Prostate gland (tissue), 2 donors: ENCODE results near the gene UNC13D. TPM values are rescaled to one million over a fixed set of nuclear protein-coding genes. Genes with fewer than 3 reads are reported as not detected.

ENCODE experiments used
- DNase-seq: peaks from one replicate; pipeline ENCODE4 v3.0.0-alpha.2; 2019; ENCODE audit warnings: low spot score
- H3K27ac ChIP-seq, 2 donors: fragments of 200-600 bp; sonication (generic); 2 replicates each; pipeline ENCODE4 v1.5.1; 2017 to 2019
- H3K27me3 ChIP-seq: fragments of 200-600 bp; sonication (generic); replicated peaks from 2 replicates; pipeline ENCODE4 v1.5.1; 2019; ENCODE audit not compliant: insufficient read depth
- H3K36me3 ChIP-seq, 2 donors: fragments of 200-600 bp; sonication (generic); 1 replicate in 1 of 2; 2 replicates in 1 of 2; pipeline versions ENCODE4 v1.5.1 to v1.8.1; 2017 to 2019
- H3K4me1 ChIP-seq: fragments of 200-600 bp; sonication (generic); replicated peaks from 2 replicates; pipeline ENCODE4 v1.5.1; 2019
- H3K4me3 ChIP-seq, 2 donors: fragments of 200-600 bp; sonication (generic); 2 replicates each; pipeline ENCODE4 v1.5.1; 2017 to 2019
- H3K9me3 ChIP-seq: fragments of 200-600 bp; sonication (generic); 2 replicates; pipeline ENCODE4 v1.5.1; 2017
- POLR2A ChIP-seq: fragments of 450-650 bp; IDR thresholded peaks from one replicate; pipeline ENCODE4 v1.6.1; 2016; ENCODE audit warnings: antibody characterized with exemption, mild to moderate bottlenecking
- POLR2AphosphoS5 ChIP-seq: sonication (generic); formaldehyde crosslinking; IDR thresholded peaks from one replicate; pipeline ENCODE4 v1.6.1; 2017; ENCODE audit warnings: antibody characterized with exemption
- WGBS: methylation state at CpG from one replicate; pipeline ENCODE4 v1.1.5; 2018; 5-methylcytosine and 5-hydroxymethylcytosine counted together
- intact Hi-C: fragments of 100-400 bp; cut with DNase I; formaldehyde crosslinking; loops from one replicate; pipeline ENCODE4 v1.14.2; 2022
- total RNA-seq, 2 donors: library from RNA; depleted of rRNA; stranded (reverse); fragments of >200 nt; gene quantifications; one replicate each; pipeline ENCODE4 v1.1.0, GENCODE V29; 2016
- TF ChIP-seq, protein P1 (sequence below), 4 experiments: fragments of 200-600 bp in 2 of 4; fragments of 450-650 bp in 2 of 4; sonication (generic) in 2 of 4; IDR thresholded peaks; 1 replicate in 3 of 4; 2 replicates in 1 of 4; pipeline ENCODE4 v1.5.1; 2016 to 2019; ENCODE audit warnings: antibody characterized with exemption in 4 of 4, mild to moderate bottlenecking in 2 of 4, moderate library complexity in 2 of 4

Gene UNC13D
- total RNA-seq, 2 donors from 2014 or later, result 2.9 to 16.2 TPM

DNA sequence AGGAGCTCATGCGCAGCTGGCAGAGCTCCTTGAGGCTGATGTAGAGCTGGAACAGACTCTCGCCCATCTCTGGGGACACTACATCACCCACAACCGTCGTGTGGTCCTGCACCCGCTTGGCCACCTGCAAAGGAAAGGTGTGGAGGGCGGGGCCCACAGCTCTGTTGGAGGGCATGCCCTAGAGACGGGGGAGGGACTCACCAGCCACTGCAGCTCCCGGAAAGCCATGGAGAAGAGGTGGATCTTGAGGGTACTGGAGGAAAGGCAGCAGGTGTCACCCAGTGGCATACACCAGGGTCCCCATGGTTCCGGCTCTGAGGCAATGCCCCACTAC lies 8.6 kb downstream of the UNC13D start:
- WGBS, result 58% methylated on average over 4 of the region's 9 CpGs
- no peak for DNase-seq
- intact Hi-C loops, result no loop called here
- TF ChIP-seq POLR2AphosphoS5 (no peak), POLR2A (no peak)
- TF ChIP-seq, protein P1, sequence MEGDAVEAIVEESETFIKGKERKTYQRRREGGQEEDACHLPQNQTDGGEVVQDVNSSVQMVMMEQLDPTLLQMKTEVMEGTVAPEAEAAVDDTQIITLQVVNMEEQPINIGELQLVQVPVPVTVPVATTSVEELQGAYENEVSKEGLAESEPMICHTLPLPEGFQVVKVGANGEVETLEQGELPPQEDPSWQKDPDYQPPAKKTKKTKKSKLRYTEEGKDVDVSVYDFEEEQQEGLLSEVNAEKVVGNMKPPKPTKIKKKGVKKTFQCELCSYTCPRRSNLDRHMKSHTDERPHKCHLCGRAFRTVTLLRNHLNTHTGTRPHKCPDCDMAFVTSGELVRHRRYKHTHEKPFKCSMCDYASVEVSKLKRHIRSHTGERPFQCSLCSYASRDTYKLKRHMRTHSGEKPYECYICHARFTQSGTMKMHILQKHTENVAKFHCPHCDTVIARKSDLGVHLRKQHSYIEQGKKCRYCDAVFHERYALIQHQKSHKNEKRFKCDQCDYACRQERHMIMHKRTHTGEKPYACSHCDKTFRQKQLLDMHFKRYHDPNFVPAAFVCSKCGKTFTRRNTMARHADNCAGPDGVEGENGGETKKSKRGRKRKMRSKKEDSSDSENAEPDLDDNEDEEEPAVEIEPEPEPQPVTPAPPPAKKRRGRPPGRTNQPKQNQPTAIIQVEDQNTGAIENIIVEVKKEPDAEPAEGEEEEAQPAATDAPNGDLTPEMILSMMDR (IDR thresholded peaks at IDR 0.05), result no peak
- no peak overlapping the region for H3K27ac ChIP-seq
- no peaks in the 10 kb centered on the region for H3K4me1 ChIP-seq
- H3K9me3 ChIP-seq, result no peaks in the 10 kb centered on the region
- H3K36me3 ChIP-seq, result no peaks in the 10 kb centered on the region
- H3K27me3 ChIP-seq, result no peaks in the 10 kb centered on the region
- no peak overlapping the region for H3K4me3 ChIP-seq

DNA sequence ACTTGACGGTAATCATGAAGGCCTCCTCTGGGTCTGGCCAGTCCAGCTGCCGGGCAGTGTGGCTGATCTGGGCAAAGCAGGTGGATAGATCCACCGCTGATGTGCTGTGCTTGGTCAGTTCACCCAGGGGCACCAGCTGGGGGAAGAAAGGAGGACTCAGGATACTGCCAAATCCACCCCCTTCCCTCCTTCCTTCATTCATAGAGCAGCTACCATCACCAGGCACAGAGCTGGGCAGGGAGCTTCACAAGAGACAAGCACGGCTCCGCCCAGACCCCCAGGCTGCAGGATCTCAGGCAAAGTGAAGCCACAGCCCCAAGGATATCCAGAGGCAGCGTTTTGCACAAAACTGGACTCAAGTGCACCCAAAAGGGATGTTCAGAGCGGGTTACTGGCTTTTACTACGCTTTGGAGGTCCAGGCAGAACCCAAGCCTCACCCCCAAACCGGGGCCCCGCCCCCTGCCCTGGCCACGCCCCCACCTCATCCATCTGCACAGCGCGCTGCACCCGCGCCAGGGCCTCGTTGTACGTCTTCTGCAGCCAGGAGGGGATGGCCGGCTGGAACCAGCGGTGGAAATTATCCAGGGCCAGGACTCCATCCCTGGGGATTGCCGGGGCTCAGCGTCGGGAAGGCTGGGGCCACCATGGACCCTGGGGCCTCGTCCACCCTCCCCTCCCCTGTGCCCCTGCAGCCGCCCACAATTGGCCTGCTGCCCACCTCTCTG lies 9.1 kb downstream of the UNC13D start:
- H3K27me3 ChIP-seq, result no peaks in the 10 kb centered on the region
- no peak for DNase-seq
- H3K4me3 ChIP-seq, result no peak overlapping the region
- TF ChIP-seq POLR2AphosphoS5, result no peak
- TF ChIP-seq POLR2A, result no peak
- TF ChIP-seq, protein P1 (IDR thresholded peaks at IDR 0.05), result no peak
- intact Hi-C loops, result no loop called here
- no peak overlapping the region for H3K27ac ChIP-seq
- H3K36me3 ChIP-seq, result no peaks in the 10 kb centered on the region
- H3K4me1 ChIP-seq, result no peaks in the 10 kb centered on the region
- 45% methylated on average over 24 of the region's 24 CpGs for WGBS
- no peaks in the 10 kb centered on the region for H3K9me3 ChIP-seq

DNA sequence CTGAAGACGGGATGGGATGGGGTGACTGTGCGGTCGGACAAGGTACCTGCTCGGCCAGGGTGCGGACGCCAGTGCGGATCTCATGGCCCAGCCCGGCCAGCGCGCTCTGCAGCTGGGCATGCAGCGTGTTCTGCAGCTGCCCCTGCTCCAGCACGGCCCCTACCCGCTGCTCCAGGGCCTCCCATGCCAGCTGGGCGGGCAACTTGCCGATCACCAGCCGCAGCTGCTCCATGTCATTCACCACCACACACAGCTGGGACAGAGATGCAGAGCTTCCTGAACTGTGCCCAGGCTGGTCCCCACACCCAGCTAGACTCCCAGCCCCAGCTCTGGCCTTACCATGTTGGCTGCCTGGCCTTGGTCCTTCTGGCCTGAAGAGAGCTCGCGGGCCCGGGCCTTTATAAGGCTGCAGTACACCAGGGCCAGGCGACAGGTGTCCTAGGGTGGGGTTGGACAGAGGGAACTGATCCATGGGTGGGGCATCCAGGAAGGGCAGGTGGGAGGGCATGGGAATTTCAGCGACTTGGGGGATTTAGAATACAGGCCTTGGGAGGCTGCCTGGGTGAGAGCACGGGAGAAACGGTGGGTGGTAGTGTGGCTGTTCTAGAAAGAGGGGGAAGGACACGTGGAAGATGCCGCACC lies 9.8 kb downstream of the UNC13D start:
- 94% methylated on average over 25 of the region's 25 CpGs for WGBS
- intact Hi-C loops, result no loop called here
- no peak for TF ChIP-seq POLR2AphosphoS5
- TF ChIP-seq, protein P1 (IDR thresholded peaks at IDR 0.05), result no peak
- no peaks in the 10 kb centered on the region for H3K36me3 ChIP-seq
- no peak for DNase-seq
- no peak overlapping the region for H3K4me3 ChIP-seq
- no peak overlapping the region for H3K27ac ChIP-seq
- no peaks in the 10 kb centered on the region for H3K27me3 ChIP-seq
- H3K9me3 ChIP-seq, result no peaks in the 10 kb centered on the region
- no peaks in the 10 kb centered on the region for H3K4me1 ChIP-seq

DNA sequence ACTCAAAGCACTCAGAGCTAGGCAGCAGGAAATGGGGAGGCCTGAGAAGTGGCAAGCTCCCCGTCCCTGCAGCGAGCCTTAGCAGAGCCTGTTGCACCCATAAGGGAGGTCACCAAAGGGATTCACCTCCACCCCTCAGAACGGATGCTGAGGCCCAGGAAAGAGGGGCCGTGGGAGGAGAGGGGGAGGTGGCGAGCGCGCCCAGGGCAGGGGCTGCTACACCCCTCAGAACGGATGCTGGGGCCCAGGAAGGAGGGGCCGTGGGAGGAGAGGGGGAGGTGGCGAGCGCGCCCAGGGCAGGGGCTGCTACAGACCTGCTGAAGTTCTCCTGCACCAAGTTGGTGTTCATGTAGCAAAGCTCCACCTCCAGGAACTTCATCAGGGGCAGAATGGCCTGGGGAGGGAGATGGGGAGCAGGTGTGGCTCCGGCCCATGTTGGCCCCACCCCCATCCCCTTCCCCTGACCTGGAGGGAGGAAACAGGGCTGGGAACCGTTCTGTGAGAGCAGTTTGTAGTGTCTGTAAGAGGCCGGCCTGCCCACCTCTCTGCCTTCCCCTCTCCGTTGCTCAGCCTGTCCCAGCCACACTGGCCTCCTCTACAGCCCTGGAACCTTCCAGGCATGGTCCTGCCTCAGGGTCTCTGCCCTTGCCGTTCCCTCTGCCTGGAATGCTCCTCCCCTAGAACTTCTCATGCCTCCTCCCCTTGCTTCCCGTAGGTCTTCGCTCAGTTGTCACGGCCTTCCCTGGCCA lies 11.4 kb downstream of the UNC13D start:
- H3K4me1 ChIP-seq, result peaks cover 5% of the 10 kb centered on the region
- no peak for TF ChIP-seq POLR2A
- TF ChIP-seq POLR2AphosphoS5, result no peak
- TF ChIP-seq, protein P1 (IDR thresholded peaks at IDR 0.05), result no peak

More for the DNA sequence above, 11.4 kb downstream of the UNC13D start:
- H3K27me3 ChIP-seq, result no peaks in the 10 kb centered on the region
- H3K4me3 ChIP-seq, result no peak overlapping the region
- WGBS, result 57% methylated on average over 20 of the region's 20 CpGs
- no peaks in the 10 kb centered on the region for H3K9me3 ChIP-seq
- H3K36me3 ChIP-seq, result no peaks in the 10 kb centered on the region
- no peak for DNase-seq
- intact Hi-C loops, result no loop called here
- no peak overlapping the region for H3K27ac ChIP-seq
